ENCODE measurements around the gene CD86. TPM values are rescaled to one million over a fixed set of nuclear protein-coding genes. Genes with fewer than 3 reads are reported as not detected.

Gene CD86
- polyA plus RNA-seq, 1 donor from 2014 or later = not detected

DNA sequence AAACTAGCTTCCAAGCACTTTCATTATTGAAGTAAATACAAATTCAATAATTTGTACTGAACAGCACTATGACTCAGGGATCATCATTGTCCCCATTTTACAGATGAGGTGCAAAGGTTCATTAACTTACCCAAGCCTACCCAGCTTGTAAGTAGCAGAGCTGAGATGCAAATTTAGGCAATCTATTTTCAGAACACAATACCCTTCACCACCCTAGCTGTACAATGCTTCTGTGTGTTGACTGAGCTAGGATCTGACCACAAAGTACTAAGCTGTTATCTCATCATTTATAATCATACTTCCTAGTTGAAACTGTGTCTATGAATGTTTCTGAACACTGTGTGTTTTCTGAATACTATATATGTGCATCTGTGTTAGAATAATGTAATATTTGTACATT lies 29.9 kb upstream of the CD86 start:
- Histone ChIP-seq H3K4me3 (ENCODE audit: low read length) (no peak overlapping the region), H3K4me2 (ENCODE audit: low read length) (no peak overlapping the region)

DNA sequence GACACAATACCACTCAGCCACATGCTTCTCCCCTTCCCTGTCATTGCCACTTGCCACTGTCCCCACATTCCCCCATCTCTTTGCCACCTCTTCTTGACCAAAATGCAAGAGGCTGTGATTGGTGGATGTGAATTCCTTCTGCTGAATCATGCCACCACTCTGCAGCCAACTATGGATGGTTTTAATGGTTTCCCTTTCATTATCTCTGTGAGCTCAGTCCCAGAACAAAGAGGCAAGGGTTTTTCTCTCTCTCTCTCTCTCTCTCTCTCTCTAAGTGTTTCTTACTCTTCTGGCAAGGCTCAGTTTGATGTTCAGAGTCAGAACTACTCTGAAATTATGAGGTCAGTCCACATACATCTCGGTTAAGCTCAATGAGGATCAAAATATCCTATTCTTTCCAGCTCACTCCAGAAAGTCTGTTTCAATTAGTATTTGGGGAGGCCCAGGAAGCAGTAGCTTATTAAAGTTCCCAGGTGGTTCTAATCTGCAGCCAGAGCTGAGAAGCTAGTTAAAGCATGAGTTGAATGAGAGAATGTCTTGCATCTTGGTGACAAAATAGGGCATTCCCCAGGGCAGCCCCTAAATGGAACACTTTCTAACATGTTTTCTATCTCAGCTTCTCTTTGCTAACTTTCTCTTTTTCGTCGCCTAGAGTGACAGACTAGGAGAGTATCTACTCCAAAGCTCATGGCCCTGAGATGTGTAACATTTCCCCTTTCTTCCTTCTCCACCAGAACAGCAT lies 24.6 kb upstream of the CD86 start:
- TF ChIP-seq, protein P1, sequence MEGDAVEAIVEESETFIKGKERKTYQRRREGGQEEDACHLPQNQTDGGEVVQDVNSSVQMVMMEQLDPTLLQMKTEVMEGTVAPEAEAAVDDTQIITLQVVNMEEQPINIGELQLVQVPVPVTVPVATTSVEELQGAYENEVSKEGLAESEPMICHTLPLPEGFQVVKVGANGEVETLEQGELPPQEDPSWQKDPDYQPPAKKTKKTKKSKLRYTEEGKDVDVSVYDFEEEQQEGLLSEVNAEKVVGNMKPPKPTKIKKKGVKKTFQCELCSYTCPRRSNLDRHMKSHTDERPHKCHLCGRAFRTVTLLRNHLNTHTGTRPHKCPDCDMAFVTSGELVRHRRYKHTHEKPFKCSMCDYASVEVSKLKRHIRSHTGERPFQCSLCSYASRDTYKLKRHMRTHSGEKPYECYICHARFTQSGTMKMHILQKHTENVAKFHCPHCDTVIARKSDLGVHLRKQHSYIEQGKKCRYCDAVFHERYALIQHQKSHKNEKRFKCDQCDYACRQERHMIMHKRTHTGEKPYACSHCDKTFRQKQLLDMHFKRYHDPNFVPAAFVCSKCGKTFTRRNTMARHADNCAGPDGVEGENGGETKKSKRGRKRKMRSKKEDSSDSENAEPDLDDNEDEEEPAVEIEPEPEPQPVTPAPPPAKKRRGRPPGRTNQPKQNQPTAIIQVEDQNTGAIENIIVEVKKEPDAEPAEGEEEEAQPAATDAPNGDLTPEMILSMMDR (IDR thresholded peaks at IDR 0.05; ENCODE audit: poor library complexity, severe bottlenecking) = no peak
- TF ChIP-seq, protein P2, sequence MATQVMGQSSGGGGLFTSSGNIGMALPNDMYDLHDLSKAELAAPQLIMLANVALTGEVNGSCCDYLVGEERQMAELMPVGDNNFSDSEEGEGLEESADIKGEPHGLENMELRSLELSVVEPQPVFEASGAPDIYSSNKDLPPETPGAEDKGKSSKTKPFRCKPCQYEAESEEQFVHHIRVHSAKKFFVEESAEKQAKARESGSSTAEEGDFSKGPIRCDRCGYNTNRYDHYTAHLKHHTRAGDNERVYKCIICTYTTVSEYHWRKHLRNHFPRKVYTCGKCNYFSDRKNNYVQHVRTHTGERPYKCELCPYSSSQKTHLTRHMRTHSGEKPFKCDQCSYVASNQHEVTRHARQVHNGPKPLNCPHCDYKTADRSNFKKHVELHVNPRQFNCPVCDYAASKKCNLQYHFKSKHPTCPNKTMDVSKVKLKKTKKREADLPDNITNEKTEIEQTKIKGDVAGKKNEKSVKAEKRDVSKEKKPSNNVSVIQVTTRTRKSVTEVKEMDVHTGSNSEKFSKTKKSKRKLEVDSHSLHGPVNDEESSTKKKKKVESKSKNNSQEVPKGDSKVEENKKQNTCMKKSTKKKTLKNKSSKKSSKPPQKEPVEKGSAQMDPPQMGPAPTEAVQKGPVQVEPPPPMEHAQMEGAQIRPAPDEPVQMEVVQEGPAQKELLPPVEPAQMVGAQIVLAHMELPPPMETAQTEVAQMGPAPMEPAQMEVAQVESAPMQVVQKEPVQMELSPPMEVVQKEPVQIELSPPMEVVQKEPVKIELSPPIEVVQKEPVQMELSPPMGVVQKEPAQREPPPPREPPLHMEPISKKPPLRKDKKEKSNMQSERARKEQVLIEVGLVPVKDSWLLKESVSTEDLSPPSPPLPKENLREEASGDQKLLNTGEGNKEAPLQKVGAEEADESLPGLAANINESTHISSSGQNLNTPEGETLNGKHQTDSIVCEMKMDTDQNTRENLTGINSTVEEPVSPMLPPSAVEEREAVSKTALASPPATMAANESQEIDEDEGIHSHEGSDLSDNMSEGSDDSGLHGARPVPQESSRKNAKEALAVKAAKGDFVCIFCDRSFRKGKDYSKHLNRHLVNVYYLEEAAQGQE (IDR thresholded peaks at IDR 0.05; ENCODE audit: borderline replicate concordance) = no peak
- TF ChIP-seq POLR2AphosphoS5 (IDR thresholded peaks at IDR 0.05) = no peak
- no peaks in the 10 kb centered on the region for H3K36me3 ChIP-seq (ENCODE audit: insufficient read depth, low read length)
- no peaks in the 10 kb centered on the region for H4K20me1 ChIP-seq (ENCODE audit: insufficient read depth)
- no peak overlapping the region for H3K9ac ChIP-seq (ENCODE audit: low read length)
- no peaks in the 10 kb centered on the region for H3K9me2 ChIP-seq (ENCODE audit: insufficient read depth, low read length)
- no peak overlapping the region for H3K4me2 ChIP-seq (ENCODE audit: low read length)
- H3K4me3 ChIP-seq (ENCODE audit: low read length) = no peak overlapping the region
- no peak overlapping the region for H3K27ac ChIP-seq (ENCODE audit: low read length)
- H3K9me3 ChIP-seq (ENCODE audit: low read length) = no peaks in the 10 kb centered on the region
- H3K27me3 ChIP-seq (ENCODE audit: insufficient read depth, low read depth, low read length) = no peaks in the 10 kb centered on the region
- no peaks in the 10 kb centered on the region for H3F3A ChIP-seq (ENCODE audit: insufficient read depth, low read length, poor library complexity, severe bottlenecking)
- no peak overlapping the region for H2AFZ ChIP-seq (ENCODE audit: low read depth, low read length)
- H3K79me2 ChIP-seq (replicated peaks; ENCODE audit: insufficient read depth, low read length) = no peaks in the 10 kb centered on the region

More for the DNA sequence above, 29.9 kb upstream of the CD86 start:
- Histone ChIP-seq H3K27ac (ENCODE audit: low read length) (no peak overlapping the region), H3K9ac (ENCODE audit: low read length) (no peak overlapping the region), H3K79me2 (replicated peaks; ENCODE audit: insufficient read depth, low read length) (no peaks in the 10 kb centered on the region), H3K9me2 (ENCODE audit: insufficient read depth, low read length) (no peaks in the 10 kb centered on the region), H3K9me3 (ENCODE audit: low read length) (no peaks in the 10 kb centered on the region), H4K20me1 (ENCODE audit: insufficient read depth) (no peaks in the 10 kb centered on the region), H2AFZ (ENCODE audit: low read depth, low read length) (no peak overlapping the region), H3K27me3 (ENCODE audit: insufficient read depth, low read depth, low read length) (no peaks in the 10 kb centered on the region), H3F3A (ENCODE audit: insufficient read depth, low read length, poor library complexity, severe bottlenecking) (no peaks in the 10 kb centered on the region), H3K36me3 (ENCODE audit: insufficient read depth, low read length) (no peaks in the 10 kb centered on the region)
- TF ChIP-seq EZH2 (IDR thresholded peaks at IDR 0.05; ENCODE audit: borderline replicate concordance, insufficient read depth, low read length, poor library complexity, severe bottlenecking) (no peak), RAD21 (conservative IDR thresholded peaks at IDR 0.05) (no peak), SMC3 (conservative IDR thresholded peaks at IDR 0.05; ENCODE audit: poor library complexity) (no peak), TAF1 (IDR thresholded peaks at IDR 0.05; ENCODE audit: low read depth) (no peak), EP300 (conservative IDR thresholded peaks at IDR 0.05; ENCODE audit: poor library complexity, severe bottlenecking) (no peak), MXI1 (conservative IDR thresholded peaks at IDR 0.05; ENCODE audit: poor library complexity, severe bottlenecking) (no peak), POLR2AphosphoS5 (IDR thresholded peaks at IDR 0.05) (no peak)
- TF ChIP-seq, protein P2 (IDR thresholded peaks at IDR 0.05; ENCODE audit: borderline replicate concordance) = no peak
- TF ChIP-seq, protein P1 (IDR thresholded peaks at IDR 0.05; ENCODE audit: poor library complexity, severe bottlenecking) = no peak

Measured in neural cell (in vitro differentiated cells).